HG03439 (cell line): ENCODE data around the gene SLTM.
"Not testable (repeated sequence)": the region's sequence is repeated elsewhere in the genome, so short reads cannot be mapped to it uniquely, and the experiment has no call there.

Experiments used
- ATAC-seq: cut with Tn5 transposase; IDR thresholded peaks from one replicate; pipeline ENCODE4 v1.9.1; 2021; ENCODE audit warnings: mild to moderate bottlenecking, moderate library complexity; ENCODE audit not compliant: unreplicated experiment

The SLTM gene

DNA sequence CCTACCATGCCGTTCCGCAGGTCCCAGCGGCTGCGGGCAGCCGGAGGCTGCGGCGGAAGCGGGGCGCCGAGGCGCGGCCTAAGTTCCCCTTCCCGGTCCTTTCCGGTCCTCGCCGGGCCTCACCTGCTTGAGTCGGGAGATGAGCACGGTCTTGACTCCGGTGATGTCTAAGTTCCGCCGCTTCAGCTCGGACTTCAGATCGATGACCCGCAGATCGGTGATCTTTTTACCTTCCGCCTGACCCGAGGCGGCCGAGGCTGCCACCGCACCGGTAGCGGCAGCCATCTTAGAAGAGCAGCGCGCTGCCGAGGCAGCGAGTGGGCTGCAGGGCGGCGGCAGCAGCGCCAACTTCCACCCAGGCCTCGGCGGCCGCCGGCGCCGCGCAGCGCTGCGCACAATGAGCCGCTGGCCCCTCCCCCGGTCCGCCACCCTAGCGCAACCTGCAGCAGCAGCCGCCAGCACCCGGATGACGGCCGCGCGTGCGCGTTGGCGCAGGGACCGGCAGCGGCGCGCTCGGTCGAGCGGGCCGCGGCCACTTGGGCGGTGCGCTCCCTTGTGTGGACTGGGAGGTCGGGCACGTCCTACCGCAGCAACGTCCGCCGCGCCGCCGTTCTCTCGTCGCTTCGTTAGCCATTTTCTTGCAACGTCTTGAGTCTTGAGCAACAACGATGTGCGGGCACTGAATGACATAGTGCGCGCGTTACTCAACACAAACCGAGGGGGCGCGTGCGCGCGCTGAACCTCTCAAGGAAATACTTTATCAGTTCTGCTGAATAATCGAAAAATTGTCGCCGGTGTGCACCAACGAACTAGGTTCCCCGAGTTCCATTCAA, at the start of gene SLTM:
SLTM (minus strand) TSS at position 399 of the 833 bp plus-strand sequence; CDS start at position 285, 114 bp downstream.
- peak; percentile 86 for ATAC-seq

DNA sequence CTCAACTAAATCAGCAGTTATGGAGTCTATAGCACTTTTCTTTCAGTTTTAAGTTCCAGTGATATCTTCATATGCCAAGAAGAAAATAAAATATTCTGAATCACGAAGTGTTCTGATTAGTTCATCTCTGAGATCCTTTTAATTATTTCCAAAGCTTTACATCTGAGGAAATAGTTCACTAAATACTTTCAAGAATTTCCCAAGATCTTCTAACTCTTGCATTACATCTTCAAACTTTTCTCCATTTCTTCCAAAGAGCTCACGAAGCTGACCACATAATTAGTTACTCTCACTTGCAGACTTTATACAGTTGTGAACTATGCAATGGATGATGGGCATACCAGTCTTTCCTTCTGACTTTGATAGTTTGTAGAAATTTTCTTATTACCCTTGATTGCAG, 49.8 kb upstream of the SLTM start:
- ATAC-seq = no peak

DNA sequence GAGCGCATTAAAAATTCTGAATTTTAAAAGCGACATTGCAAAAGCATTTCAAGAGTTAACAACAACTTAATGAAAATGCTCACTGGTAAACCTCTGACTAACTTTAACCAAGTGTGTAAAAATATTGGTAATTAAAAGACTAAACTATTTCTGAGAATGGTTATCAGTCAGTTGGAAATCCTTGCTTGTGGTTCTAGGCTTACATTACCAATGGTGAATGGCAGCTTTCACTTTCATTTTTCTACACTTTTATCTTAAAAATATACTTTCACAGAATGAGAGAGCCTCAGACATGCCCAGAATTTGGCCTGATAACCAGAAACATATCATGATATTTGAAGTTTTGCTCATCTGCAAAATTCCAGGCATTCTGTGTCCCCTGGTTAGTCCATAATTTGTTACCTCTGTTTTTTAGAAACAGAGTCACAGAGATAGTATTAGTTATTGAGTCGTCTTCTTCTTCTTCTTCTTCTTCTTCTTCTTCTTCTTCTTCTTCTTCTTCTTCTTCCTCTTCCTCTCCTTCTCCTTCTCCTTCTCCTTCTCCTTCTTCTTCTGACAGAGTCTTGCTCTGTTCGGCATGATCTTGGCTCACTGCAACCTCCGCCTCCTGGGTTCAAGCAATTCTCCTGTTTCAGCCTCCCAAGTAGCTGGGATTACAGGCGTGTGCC, 48.5 kb upstream of the SLTM start:
- no peak for ATAC-seq

GRCh38 chr15:58980351-58980939, 47.0 kb upstream of the SLTM start:
- no peak for ATAC-seq

GRCh38 chr15:58977887-58978286, 44.4 kb upstream of the SLTM start:
- no peak for ATAC-seq

DNA sequence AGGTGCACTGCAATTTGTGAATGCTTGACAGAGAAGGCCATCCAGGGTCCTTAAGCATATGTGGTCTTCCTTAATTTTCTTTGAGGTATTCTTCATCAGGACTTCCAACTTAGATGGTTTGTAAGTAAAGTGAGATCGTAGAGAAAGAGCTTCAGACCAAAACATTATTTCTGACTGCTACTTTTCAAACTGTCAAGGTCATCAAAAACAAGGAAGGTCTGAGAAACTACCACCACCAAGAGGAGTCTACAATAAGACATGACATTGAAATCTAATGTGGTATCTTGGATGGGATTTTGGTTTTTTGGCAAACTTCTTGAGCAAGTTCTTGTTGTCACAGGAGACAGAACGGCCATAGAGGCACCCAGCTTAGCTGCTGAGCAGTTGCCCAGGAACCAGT, 34.0 kb upstream of the SLTM start:
- ATAC-seq = no peak

DNA sequence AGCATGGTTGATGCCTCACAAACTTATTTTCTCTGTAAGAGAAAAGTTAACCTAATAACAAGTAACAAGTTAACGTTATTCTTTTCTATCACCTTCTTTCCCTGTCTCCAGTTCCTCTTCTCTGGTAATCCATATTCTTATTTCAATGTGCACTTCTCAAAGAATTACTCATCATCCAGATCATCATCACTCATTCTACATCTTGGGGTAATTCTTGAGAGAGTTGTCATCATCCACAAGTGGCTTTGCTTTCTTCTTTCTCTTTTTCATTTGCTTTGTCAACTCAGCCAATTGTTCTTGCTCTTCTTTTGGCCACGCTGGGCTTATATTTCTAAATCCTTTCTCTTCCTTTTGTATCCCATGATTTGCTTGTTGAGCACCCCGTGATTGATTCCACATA, 33.2 kb upstream of the SLTM start:
- ATAC-seq = no peak

DNA sequence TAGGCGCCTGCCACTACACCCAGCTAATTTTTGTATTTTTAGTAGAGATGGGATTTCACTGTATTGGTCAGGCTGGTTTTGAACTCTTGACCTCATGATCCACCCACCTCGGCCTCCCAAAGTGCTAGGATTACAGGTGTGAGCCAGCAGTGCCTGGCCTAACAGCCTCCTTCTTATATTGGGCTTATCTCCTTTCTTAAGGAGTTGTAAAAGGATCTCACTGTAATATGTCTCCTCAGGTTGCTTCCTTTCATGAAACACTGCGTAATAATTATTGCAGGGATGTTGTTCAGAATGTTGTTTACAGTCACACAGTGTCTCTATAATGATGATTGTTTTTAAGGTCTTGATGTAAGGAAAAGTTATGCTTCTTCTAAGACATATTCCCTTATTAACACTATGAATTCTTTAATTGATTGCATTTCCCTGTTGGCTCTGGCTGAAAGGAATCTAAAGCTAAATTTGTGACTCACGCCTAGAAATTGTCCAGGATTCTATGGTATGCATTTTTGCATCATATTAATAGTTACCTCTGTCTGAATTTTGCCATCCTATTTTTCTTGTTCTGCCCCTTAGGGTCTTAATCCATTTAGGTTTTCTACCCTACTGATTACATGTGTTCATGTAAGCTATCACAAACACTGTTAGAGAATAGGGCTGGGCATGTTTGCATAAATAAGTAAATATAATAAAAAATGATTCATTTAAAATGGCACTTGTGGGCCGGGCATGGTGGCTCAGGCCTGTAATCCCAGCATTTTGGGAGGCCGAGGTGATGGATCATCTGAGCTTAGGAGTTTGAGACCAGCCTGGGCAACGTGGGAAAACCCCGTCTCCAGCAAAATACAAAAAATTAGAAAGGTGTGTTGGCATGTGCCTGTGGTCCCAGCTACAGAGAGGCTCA, 29.4 kb upstream of the SLTM start:
- no peak for ATAC-seq

GRCh38 chr15:58962136-58962535, 28.7 kb upstream of the SLTM start:
- no peak for ATAC-seq

DNA sequence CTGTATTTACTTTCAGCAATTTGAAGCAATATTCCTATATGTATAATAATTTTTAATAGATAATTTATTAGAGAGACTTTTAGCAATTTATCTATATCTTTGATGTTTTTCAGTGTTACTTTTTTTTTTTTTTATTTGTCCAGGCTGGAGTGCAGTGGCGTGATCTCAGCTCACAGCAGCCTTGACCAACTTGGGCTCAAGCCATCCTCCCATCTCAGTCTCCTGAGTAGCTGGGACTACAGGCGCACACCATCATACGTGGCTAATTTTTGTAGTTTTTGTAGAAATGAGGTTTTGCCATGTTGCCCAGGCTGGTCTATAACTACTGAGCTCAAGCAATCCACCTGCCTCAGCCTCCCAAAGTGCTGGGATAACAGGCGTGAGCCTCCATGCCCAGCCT, 25.3 kb upstream of the SLTM start:
- no peak for ATAC-seq

- no peak for ATAC-seq
These were observed 23.9 kb upstream of the SLTM start for GRCh38 chr15:58957101-58957973.

GRCh38 chr15:58952751-58953150, 19.3 kb upstream of the SLTM start:
- ATAC-seq = no peak

GRCh38 chr15:58951388-58952007, 18.0 kb upstream of the SLTM start:
- ATAC-seq = no peak

GRCh38 chr15:58947179-58947578, 13.7 kb upstream of the SLTM start:
- ATAC-seq = no peak

DNA sequence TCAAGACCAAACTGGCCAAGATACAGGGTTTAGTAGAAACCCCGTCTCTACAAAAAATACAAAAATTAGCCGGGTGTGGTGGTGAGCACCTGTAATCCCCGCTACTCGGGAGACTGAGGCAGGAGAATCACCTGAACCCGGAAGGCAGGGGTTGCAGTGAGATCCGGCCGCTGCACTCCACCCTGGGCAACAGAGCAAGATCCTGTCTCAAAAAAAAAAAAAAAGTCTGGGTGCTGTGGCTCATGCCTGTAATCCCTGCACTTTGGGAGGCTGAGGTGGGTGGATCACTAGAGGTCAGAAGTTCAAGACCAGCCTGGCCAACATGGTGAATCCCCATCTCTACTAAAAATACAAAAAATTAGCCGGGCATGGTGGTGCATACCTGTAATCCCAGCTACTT, 1.5 kb upstream of the SLTM start:
- not testable (repeated sequence) for ATAC-seq

DNA sequence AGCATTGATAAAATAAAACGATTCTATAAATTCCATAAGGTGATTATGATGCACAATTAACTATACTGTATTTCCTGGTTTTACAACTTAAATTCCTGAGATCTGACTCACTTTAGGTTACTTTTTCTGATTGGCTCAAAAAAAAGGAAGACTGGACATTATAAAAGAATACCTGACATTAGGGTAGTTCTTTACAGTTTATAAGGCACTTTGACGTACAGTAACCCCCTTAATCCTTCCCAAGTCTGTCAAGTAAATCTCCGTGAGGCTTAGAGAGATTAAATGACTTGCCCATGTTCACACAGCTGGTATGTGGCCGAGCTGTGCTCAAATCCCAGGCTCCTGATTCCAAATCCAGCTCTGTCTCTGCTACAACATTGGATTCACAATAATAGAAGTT, 1.0 kb upstream of the SLTM start:
- ATAC-seq = no peak

DNA sequence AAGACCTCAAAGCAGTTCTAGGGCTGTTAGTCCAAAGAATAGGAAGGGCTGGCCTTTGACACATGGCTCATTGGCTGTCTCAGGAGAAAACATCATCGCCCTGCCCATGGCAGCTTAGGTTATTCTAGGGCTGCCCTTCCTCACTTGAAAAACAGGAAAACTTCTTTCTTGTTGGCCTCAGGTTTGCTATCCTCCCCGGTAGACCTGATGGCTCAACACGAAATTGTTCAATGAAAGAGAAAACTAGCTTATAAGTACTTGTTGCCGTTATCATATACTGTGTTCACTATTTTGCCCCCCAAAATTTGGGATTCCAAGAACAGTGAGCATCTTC, 602 bp upstream of the SLTM start:
- no peak for ATAC-seq

- ATAC-seq = peak; percentile 48
These were observed 684 bp downstream of the SLTM start for GRCh38 chr15:58932710-58933280.

- no peak for ATAC-seq
These were observed 1.4 kb downstream of the SLTM start for GRCh38 chr15:58931987-58932588.
